ENCODE data around the gene GATA5. TPM values are rescaled to one million over a fixed set of nuclear protein-coding genes. Genes with fewer than 3 reads are reported as not detected.

GATA5 gene
- total RNA-seq (2022; extraction: Qiagen RNA extraction): 0.45 to 0.86 TPM (median 0.75 TPM) in 5 replicates

GRCh38 chr20:62475772-62476055, at the start of gene GATA5:
GATA5 (minus strand) TSS chr20:62475995; CDS start chr20:62475521, 474 bp downstream.

GRCh38 chr20:62427172-62428001, 48.4 kb downstream of the GATA5 start, which contains the start of gene RBBP8NL:
RBBP8NL (minus strand) TSS chr20:62427539; CDS start chr20:62419647, 7,892 bp downstream.

Other genes with a start within 250 kb of the GATA5 start
- gene OSBPL2, start 237.5 kb downstream of the GATA5 start, total RNA-seq (2022; extraction: Qiagen RNA extraction): 19.4 to 26.4 TPM (median 21.7 TPM) in 5 replicates
- gene ADRM1, start 173.0 kb downstream of the GATA5 start, total RNA-seq (2022; extraction: Qiagen RNA extraction): 146 to 196 TPM (median 189 TPM) in 5 replicates
- 196 to 490 TPM (median 420 TPM) in 5 replicates for gene LAMA5, start 108.7 kb downstream of the GATA5 start, total RNA-seq (2022; extraction: Qiagen RNA extraction)
- 2,112 to 2,510 TPM (median 2,240 TPM) in 5 replicates for gene RPS21, start 88.9 kb downstream of the GATA5 start, total RNA-seq (2022; extraction: Qiagen RNA extraction)
- 4.7 to 7.2 TPM (median 6.5 TPM) in 5 replicates for gene CABLES2, start 68.7 kb downstream of the GATA5 start, total RNA-seq (2022; extraction: Qiagen RNA extraction)
- gene RBBP8NL, start 48.5 kb downstream of the GATA5 start, total RNA-seq (2022; extraction: Qiagen RNA extraction): 1.0 to 2.1 TPM (median 1.2 TPM) in 5 replicates
- gene SLCO4A1, start 166.5 kb upstream of the GATA5 start, total RNA-seq (2022; extraction: Qiagen RNA extraction): 10.3 to 16.8 TPM (median 15.7 TPM) in 5 replicates
- 0.03 to 0.14 TPM (median 0.07 TPM) in 5 replicates for gene NTSR1, start 232.8 kb upstream of the GATA5 start, total RNA-seq (2022; extraction: Qiagen RNA extraction)